ENCODE measurements around the gene FOXN3.
"Not testable (repeated sequence)": the region's sequence is repeated elsewhere in the genome, so short reads cannot be mapped to it uniquely, and the experiment has no call there.

FOXN3 gene

GRCh38 chr14:89298056-89298834 lies 118.8 kb downstream of the FOXN3 start:
- no peak for DNase-seq

- DNase-seq, result no peak
These were observed 120.7 kb downstream of the FOXN3 start for GRCh38 chr14:89296281-89296745.

GRCh38 chr14:89294872-89295271 lies 122.2 kb downstream of the FOXN3 start:
- DNase-seq, result no peak

- not testable (repeated sequence) for DNase-seq
These were observed 122.6 kb downstream of the FOXN3 start for GRCh38 chr14:89294469-89294868.

- DNase-seq, result no peak
These were observed 123.0 kb downstream of the FOXN3 start for GRCh38 chr14:89294060-89294459.

GRCh38 chr14:89293314-89293916 lies 123.6 kb downstream of the FOXN3 start:
- DNase-seq, result no peak

- DNase-seq, result no peak
These were observed 124.3 kb downstream of the FOXN3 start for GRCh38 chr14:89292579-89293313.

- DNase-seq, result no peak
These were observed 125.6 kb downstream of the FOXN3 start for GRCh38 chr14:89291351-89291940.

- no peak for DNase-seq
These were observed 126.2 kb downstream of the FOXN3 start for GRCh38 chr14:89290813-89291212.

GRCh38 chr14:89289477-89289876 lies 127.6 kb downstream of the FOXN3 start:
- DNase-seq, result no peak

- DNase-seq, result no peak
These were observed 128.9 kb downstream of the FOXN3 start for GRCh38 chr14:89288114-89288513.

- no peak for DNase-seq
These were observed 132.5 kb downstream of the FOXN3 start for GRCh38 chr14:89284333-89285058.

GRCh38 chr14:89283327-89284060 lies 133.5 kb downstream of the FOXN3 start:
- no peak for DNase-seq

- no peak for DNase-seq
These were observed 134.8 kb downstream of the FOXN3 start for GRCh38 chr14:89282191-89282590.

GRCh38 chr14:89280600-89280999 lies 136.4 kb downstream of the FOXN3 start:
- DNase-seq, result no peak

GRCh38 chr14:89279649-89280232 lies 137.3 kb downstream of the FOXN3 start:
- no peak for DNase-seq

GRCh38 chr14:89277203-89277602 lies 139.8 kb downstream of the FOXN3 start:
- no peak for DNase-seq

GRCh38 chr14:89276424-89276975 lies 140.5 kb downstream of the FOXN3 start:
- DNase-seq, result no peak

GRCh38 chr14:89270439-89271227 lies 146.4 kb downstream of the FOXN3 start:
- no peak for DNase-seq

GRCh38 chr14:89269404-89269803 lies 147.6 kb downstream of the FOXN3 start:
- DNase-seq, result no peak
